ENCODE results near the gene NCAPG.

The NCAPG gene

GRCh38 chr4:17807446-17807845 is 3.3 kb upstream of the NCAPG start:
- Histone ChIP-seq H3K79me2 (ENCODE audit: control insufficient read depth, low read length) (peaks cover 98% of the 10 kb centered on the region), H3K27ac (ENCODE audit: low read depth, low read length) (no peak overlapping the region), H4K20me1 (ENCODE audit: control insufficient read depth, insufficient read depth, low read depth, low read length) (peaks cover 30% of the 10 kb centered on the region), H3K9me3 (ENCODE audit: control insufficient read depth, insufficient read depth, low read length) (no peaks in the 10 kb centered on the region), H3K27me3 (ENCODE audit: control insufficient read depth, low read length) (no peaks in the 10 kb centered on the region), H3K4me2 (ENCODE audit: low read length) (peak overlapping the region; percentile 78), H3K4me3 (ENCODE audit: low read length) (peak overlapping the region; percentile 93), H3K9me2 (replicated peaks; ENCODE audit: control insufficient read depth, low read length) (no peaks in the 10 kb centered on the region), H3K4me1 (ENCODE audit: control insufficient read depth, low read length) (peaks cover 15% of the 10 kb centered on the region), H3F3A (ENCODE audit: control insufficient read depth, insufficient read depth) (peaks cover 4% of the 10 kb centered on the region), H3K36me3 (ENCODE audit: control insufficient read depth, low read length) (peaks cover 89% of the 10 kb centered on the region)
- no peak for TF ChIP-seq EZH2phosphoT487 (IDR thresholded peaks at IDR 0.05; ENCODE audit: borderline replicate concordance, low read length)
- TF ChIP-seq CTCF (IDR thresholded peaks at IDR 0.05; ENCODE audit: low read depth, low read length, poor library complexity, severe bottlenecking), result no peak

- Histone ChIP-seq H3K4me1 (ENCODE audit: control insufficient read depth, low read length) (peaks cover 31% of the 10 kb centered on the region), H3K4me3 (ENCODE audit: low read length) (peak overlapping the region; percentile 93), H3K36me3 (ENCODE audit: control insufficient read depth, low read length) (peaks cover 89% of the 10 kb centered on the region), H3K27ac (ENCODE audit: low read depth, low read length) (peak overlapping the region; percentile 86), H4K20me1 (ENCODE audit: control insufficient read depth, insufficient read depth, low read depth, low read length) (peaks cover 39% of the 10 kb centered on the region), H3K27me3 (ENCODE audit: control insufficient read depth, low read length) (no peaks in the 10 kb centered on the region), H3K79me2 (ENCODE audit: control insufficient read depth, low read length) (peaks cover 98% of the 10 kb centered on the region), H3F3A (ENCODE audit: control insufficient read depth, insufficient read depth) (peaks cover 9% of the 10 kb centered on the region), H3K9me2 (replicated peaks; ENCODE audit: control insufficient read depth, low read length) (no peaks in the 10 kb centered on the region), H3K9me3 (ENCODE audit: control insufficient read depth, insufficient read depth, low read length) (no peaks in the 10 kb centered on the region), H3K4me2 (ENCODE audit: low read length) (peak overlapping the region; percentile 78)
- TF ChIP-seq EZH2phosphoT487 (IDR thresholded peaks at IDR 0.05; ENCODE audit: borderline replicate concordance, low read length) (no peak), CTCF (IDR thresholded peaks at IDR 0.05; ENCODE audit: low read depth, low read length, poor library complexity, severe bottlenecking) (no peak)
These were observed 1.1 kb upstream of the NCAPG start for GRCh38 chr4:17809667-17810066.

GRCh38 chr4:17811078-17811603 is 362 bp downstream of the NCAPG start:
- H4K20me1 ChIP-seq (ENCODE audit: control insufficient read depth, insufficient read depth, low read depth, low read length), result peaks cover 39% of the 10 kb centered on the region
- no peaks in the 10 kb centered on the region for H3K9me2 ChIP-seq (replicated peaks; ENCODE audit: control insufficient read depth, low read length)
- H3K36me3 ChIP-seq (ENCODE audit: control insufficient read depth, low read length), result peaks cover 89% of the 10 kb centered on the region
- H3K4me3 ChIP-seq (ENCODE audit: low read length), result peak overlapping the region; percentile 93
- H3K79me2 ChIP-seq (ENCODE audit: control insufficient read depth, low read length), result peaks cover 98% of the 10 kb centered on the region
- no peaks in the 10 kb centered on the region for H3K9me3 ChIP-seq (ENCODE audit: control insufficient read depth, insufficient read depth, low read length)
- H3K27ac ChIP-seq (ENCODE audit: low read depth, low read length), result peak overlapping the region; percentile 86
- peaks cover 31% of the 10 kb centered on the region for H3K4me1 ChIP-seq (ENCODE audit: control insufficient read depth, low read length)
- peak overlapping the region; percentile 67 for H3K4me2 ChIP-seq (ENCODE audit: low read length)
- TF ChIP-seq EZH2phosphoT487 (IDR thresholded peaks at IDR 0.05; ENCODE audit: borderline replicate concordance, low read length), result no peak
- TF ChIP-seq CTCF (IDR thresholded peaks at IDR 0.05; ENCODE audit: low read depth, low read length, poor library complexity, severe bottlenecking), result no peak
- peaks cover 16% of the 10 kb centered on the region for H3F3A ChIP-seq (ENCODE audit: control insufficient read depth, insufficient read depth)
- H3K27me3 ChIP-seq (ENCODE audit: control insufficient read depth, low read length), result no peaks in the 10 kb centered on the region
